GM18873 (cell line): ENCODE data around the gene BICD1.

Experiments
- ATAC-seq: cut with Tn5 transposase; IDR thresholded peaks from one replicate; pipeline ENCODE4 v1.9.1; 2021; ENCODE audit warnings: mild to moderate bottlenecking, moderate library complexity, moderate number of reproducible peaks; ENCODE audit not compliant: unreplicated experiment, low FRiP score

The BICD1 gene

DNA sequence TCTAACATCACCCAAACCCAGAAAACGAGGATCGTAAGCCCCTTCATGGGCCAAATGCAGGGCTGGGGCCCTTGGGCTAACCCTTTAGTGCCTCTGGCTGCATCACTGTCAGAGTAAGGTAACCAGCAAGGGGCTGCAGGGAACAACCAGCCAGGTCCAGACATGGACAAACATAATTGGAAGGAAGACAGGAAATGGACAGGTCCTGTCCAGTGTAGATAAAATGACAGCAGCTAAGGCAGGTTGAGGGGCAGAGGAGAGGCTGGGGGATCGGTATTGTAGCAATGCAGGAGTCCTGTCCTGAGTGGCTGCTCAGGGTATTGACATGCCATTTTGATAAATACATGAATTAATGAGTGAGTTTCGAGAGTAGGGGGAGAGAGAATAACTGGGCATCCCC lies 29.8 kb downstream of the BICD1 start:
- no peak for ATAC-seq

DNA sequence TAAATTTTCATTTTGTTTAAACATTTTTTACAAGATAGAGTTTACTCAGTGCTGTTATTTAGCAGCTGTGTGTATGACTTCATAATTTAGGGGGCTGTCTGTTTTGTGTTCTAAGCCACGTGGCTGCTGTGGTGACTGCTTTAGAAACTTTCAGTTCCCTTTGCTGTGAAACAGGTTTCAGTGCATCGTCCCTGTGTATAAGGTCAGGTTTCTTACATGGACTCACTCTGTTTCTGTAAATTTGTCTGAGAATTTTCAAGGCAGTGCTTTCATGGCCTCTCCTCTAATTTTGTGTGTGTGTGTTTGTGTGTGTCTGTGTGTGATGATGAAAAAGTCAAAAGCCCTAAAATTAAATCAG lies 32.4 kb downstream of the BICD1 start:
- peak; percentile 90 for ATAC-seq

DNA sequence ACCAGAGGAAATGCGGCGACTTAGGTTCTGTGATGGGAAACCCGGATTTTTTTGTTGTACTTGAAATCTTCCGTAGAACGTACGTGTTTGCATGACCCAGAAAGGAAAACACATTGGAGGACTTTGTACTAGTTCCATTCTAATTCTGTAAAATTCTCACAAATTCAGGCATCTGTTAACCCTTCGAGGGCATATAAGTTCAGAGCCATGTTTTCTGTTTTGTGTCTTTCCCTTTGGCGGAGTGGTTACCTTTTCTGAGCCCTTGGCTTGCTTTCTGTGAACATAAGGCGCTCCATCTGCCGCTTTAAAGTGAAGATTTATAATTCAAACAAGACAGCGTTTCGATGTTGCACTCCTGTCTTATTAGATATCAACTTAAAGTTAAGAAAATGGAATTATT lies 34.2 kb downstream of the BICD1 start:
- ATAC-seq = no peak

DNA sequence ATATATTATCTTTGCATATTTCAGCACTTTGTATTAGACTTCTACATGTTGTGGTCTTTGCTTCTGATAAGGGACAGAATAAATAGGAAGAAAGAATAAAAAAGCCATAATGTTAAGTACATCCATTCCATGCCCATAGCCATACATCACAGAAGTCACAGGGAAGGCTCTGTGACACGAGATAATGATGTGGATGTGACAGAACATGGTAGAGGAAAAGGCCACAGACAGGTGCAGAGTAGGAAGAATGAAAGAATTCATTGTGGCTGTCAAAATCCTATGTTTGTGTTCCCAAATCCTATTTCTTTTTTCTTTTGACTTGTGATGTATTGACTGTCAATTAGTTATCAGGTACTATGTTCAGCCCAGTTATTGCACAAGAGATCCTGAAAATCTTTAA lies 38.4 kb downstream of the BICD1 start:
- no peak for ATAC-seq

DNA sequence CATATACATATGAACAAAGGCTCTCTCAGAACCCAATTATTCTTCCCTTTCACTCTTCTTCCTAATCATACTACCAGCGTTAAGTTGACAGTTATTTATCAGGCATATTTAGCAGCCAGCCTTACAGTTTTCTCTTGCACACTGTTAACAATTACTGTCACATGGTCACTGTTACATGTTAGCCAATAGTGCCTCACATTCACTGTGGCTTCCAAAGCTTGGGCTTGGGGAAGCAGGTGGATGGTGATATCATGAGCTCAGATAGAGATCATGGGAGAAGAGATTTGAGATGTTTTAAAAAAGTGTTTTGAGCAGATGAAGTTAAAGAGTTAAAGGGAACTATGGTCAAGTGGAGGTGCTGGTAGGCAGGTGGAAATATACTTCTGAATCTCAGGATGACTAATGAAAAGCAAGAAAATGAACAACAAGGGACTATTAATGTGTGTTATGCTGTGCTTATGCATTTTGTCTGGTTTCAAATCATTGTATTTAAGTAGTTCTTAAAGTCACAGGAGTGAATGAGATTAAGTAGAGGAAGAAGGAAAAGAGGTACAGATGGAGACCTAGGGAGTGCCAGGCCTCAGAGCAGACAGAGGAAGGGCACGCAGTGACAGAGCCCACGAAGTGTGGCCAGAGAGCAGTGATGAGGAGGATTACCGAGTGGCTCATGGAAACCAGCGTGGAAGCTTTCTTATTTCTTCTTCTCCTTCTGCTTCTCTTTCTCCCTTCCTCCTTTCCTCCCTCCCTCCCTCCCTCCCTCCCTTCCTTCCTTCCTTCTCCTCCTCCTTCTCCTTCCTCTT lies 39.6 kb downstream of the BICD1 start:
- ATAC-seq = peak; percentile 76

DNA sequence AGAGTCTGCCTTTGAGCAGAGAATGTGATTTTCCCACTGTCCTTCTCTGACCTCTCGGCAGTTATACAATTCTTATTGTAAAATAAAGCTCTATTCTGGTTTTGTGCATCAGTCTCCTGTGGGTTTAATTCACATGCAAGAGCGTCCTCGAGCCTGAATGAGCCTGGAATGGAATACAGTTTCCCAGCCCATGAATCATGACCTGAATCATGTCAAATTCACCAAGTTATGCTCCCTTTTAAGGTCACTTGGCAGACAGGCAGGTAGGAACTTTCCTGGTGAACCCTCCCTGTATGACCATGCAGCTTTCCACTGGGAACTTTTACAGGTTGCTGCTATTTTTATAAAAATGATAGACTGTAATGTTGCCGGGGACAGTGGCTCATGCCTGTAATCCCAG lies 41.7 kb downstream of the BICD1 start:
- no peak for ATAC-seq

DNA sequence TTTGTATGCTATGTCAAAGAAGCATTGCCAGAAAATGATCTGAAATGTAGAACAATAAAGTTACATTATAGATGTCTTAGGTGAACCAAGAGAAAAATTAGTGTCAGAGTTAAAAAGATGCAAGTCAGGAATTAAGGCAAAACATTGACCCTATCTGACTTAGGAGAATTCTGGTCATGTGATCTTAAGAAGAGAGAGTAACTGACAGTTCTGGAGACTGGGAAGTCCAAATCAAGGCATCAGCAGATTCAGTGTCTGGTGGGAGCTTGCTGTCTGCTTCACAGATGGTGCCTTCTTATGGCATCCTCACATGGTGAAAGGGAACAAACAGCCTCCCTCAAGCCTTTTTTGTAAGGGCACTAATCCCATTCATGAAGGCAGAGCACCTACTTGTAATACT lies 42.8 kb downstream of the BICD1 start:
- ATAC-seq = no peak

DNA sequence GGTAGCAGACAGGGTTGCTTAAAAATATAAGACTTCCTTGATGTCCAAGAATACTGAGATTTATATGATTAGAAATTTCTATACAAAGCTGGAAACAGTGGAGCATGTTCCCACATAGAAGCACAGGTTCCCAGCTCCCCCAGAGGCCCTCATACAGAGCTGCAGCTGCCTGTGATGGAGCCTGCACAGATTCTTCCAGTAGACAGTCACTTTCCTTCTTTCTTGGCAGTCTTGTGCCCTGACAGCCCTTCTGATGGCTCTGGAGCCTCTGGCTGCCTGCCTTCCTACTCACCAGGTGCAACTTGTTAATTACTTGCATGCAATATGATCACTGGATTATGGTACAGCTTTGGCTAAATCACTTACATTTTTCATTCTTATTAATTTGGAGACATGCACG lies 44.4 kb downstream of the BICD1 start:
- no peak for ATAC-seq

DNA sequence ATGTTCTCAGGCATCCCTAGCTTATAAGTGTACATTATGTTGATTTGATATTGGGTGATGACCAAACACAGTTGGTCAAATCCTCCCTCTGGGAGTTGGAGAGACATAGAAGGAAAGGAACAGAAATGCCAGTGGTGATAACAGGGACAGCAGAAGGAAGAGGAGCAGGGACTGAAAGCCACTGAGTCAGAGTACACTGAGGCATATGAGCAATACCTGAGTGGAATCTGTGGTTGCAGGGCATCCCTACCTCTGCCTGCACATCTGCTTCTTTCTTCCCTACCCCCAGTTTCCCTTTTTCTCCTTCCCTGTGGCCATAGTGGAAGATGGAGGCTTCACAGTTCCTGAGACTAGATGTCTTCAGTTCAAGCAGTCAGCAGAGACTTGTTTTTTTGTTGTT lies 44.9 kb downstream of the BICD1 start:
- ATAC-seq = no peak

DNA sequence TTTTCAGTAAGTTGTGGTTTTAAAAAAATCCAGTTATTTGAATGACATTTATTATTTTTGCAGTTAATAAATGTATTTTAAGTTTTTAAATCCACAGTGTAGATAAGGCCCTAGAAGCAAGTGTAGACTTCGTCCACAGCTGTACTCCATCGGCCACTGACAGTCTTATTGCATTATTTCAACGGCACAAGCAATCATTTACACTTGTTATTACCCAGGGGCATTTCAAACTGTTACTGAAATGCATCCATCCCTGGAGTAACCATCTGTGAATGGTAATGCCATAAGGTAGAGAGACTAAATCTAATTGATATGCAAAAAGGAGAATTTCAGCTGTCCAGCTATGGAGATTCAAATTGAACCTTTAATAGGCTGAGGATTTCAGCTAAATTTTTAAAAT lies 48.4 kb downstream of the BICD1 start:
- ATAC-seq = no peak

DNA sequence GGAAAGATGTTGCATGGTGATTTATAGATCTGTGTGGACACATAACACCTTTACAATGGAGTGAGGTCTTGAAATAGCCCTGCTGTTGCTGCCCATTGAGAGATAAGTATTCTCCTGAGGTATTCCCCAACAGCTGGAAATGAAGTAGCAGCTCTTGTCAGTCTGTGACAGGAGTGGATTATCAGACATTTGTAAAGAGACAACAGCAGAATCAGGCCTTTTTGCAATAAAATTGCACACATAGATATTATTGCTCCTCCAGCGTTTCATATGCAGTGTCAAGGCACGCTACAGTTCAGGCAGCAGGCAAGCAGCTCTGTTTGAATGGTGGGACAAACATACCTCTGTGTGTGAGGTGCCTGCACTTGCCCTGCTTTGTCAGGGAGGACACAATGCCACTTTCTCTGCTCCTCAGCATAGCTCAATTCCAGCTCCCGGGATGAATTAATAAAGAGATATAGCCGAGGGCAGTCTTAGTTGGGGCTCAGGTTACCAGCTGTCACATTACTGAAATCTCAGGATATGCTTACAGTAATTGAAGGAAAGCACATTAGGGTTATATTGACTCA lies 49.4 kb downstream of the BICD1 start:
- no peak for ATAC-seq

DNA sequence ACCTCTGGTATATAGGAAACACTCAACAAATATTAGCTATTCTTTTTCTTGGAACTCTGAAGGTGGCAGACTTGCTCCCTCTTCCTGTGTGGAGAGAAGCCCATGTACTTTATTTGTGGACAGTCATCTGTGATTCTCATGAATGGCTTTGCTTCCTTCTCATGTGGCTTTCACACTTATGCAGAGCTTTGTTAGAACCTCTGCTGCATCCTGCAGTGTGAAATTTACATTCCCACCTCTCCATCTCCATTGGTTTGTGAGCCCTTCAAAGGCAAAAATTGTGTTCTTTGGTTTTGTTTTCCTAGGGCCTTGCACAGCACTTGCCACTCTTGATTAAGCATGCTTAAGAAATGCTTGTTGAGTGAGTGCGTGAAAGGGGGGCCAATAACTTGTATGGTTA lies 51.9 kb downstream of the BICD1 start:
- ATAC-seq = no peak

DNA sequence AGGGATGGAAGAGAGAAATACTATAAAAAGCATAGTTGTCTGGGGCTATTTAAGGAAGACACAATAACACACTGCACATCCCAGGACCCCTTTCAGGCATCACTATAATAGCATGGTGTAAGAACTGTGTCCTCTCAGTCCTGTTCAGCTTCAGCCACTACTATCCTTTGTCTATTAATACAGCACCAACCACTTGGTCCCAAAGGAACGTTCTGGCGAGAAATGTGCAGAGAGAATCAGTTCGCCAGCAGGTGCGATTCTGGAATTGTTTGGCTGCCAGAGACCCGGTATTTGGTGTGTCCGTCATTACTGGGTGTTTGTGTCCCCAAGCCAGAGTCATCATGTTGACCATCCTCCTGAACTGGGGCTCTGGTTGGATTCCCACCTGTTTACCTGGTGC lies 52.7 kb downstream of the BICD1 start:
- no peak for ATAC-seq

DNA sequence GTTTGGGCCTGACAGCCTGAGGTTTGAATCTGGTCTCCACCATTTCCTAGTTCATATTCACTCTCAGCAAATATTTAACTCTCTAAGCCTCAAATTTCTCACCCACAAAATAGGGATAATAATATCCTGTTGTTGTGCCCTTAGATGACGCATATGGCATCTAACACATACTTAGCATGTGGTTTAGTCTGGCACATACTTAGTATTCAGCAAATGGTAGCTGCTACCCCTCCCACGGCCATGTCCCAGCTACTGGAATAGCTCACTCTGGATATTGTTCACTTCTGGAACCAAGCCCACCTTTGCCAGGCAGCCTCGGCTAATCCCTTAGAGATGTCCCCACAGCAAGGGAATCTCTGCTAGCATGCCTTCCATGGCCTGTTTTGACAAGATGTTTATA lies 53.3 kb downstream of the BICD1 start:
- ATAC-seq = no peak

DNA sequence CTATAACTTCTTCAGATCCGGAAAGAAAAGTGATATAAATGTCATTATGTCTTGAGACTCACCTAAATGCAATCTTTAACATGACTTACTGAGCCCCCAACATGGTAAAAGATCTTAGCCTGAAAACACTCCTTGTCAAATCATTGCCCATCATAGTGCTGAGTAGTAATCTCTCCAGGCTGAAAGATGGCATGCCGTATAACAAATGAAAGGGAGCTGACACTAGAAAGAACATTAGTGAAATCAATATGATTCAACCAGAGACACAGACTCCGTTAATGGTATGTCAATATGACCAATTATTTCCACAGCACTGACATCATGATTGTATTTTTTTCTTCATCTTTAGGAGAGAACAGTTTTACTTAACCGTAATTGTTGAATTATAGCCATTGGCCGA lies 54.4 kb downstream of the BICD1 start:
- no peak for ATAC-seq

DNA sequence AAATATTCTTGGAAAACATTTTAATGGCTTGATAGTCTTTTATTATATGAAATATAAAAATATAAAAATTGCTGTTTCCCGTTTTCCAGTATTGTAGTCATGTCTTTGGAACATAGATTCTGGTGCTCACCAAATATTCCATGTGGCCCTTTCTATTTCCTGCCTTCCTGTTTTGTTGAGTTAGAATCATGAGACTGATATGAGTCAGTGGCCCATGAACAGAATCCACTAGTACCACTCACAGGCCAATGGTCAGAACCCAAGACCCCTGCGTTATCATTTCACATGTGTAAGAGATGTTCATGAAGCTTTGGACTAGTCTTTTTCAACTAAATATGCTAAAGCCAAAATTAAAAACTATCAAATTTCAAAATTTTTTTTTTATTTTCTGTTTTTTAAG lies 56.9 kb downstream of the BICD1 start:
- no peak for ATAC-seq

DNA sequence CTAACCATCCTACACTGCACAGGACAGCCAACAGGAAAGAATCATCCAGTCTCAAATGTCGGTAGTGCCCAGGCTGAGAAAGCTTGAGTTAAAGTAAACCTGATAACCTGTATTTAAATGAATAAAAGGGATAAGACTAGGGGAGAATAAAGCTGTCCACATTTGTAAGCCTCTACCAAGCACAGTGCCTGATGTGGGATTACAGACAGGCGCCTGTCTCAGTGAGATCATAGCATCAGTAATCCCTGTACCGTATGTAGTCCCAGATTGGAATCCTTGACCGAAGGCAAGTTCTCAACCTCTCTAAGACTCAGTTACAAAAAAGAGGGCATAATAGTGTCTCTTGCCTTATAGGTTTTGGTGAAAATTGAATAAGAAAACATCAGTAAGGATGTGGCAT lies 59.9 kb downstream of the BICD1 start:
- ATAC-seq = no peak

DNA sequence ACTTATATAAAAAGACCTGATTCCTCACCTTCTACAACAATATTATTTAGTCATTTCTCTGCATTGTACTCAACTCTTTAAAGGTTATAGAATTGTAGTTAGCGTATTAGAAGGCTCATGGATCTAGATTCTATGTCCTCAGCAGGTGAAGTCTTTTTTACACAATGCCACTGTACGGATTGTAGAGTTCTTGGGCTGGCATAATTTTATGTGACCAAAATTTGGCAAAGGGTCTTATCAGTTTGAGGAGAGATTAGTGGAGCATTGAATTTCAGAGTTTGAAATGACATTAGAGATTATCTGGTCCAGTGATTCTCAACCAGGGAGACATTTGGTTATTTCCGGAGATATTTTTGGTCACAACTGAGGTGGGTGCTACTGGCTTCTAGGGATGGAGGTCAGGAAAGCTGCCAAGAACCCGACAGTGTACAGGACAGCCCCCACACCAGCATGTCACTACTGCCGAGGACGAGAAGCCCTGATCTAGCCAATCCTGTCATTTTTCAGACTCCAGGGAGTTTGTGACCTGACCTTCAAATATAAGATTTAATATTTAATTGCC lies 63.9 kb downstream of the BICD1 start:
- ATAC-seq = no peak

DNA sequence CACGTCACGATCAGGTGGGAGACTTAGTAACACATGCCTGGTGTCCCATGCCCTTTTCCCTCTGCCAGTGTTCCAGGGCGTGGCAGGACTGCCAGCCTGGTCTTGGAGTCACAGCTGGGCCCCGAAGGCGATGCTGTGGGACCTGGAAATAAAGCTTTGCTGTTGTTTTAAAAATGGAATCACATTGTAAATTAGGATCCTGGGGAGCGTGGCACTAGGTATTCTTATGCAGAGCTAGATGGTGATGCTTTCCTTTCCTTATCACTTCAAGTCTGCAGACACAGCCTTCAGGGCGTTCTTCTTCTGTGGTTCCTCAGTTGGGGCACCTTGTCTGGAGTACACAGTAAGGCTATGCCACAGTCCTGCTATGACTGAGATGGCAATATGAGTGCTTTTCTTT lies 64.6 kb downstream of the BICD1 start:
- ATAC-seq = no peak

DNA sequence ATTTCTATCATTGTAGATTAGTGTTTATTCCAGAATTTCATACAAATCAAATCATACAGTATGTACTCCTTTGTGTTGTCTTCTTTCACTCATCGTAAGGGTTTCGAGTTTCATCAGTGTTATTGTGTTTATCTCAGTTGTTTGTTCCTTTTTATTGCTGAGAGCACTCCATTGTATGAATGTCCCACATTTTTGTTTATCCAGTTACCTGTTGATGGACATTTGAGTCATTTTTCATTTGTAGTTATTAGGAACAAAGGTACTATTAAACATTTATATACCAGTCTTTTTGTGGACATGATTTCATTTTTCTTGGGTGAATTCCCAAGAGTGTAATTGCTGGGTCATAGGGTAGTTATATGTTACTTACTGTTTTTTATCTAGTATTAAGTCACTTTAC lies 70.0 kb downstream of the BICD1 start:
- ATAC-seq = no peak

DNA sequence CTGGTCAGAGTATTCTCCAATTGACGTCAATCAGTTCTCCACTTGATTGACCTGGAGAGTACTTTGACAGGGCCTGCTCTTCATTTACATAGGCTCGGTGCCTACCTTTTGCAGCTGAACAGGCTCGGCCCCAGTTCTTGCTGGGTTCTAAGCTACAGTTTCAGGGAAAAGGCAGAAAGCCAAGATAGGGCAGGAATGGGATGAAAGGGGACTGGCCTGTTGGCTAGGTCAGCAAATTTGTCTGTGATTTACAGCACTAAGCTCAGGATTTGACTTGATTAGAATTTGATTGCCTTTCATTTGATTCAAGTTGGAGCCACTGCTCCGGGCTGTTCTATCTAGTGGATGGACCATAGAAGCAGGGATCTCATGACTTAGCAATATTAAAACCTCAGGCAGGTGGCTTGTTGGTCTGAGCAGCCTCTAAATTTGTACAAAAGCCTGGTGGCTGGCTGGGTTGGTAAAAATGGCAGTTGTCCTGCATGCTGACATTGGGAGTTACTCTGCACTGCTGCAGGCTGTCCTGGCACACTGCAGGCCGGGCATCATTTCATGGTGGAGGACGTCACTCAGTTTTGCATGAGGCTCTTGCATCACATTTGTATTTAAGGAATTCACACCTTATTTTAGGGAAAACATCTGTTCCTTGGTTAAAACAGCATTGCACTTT lies 71.8 kb downstream of the BICD1 start:
- ATAC-seq = no peak

DNA sequence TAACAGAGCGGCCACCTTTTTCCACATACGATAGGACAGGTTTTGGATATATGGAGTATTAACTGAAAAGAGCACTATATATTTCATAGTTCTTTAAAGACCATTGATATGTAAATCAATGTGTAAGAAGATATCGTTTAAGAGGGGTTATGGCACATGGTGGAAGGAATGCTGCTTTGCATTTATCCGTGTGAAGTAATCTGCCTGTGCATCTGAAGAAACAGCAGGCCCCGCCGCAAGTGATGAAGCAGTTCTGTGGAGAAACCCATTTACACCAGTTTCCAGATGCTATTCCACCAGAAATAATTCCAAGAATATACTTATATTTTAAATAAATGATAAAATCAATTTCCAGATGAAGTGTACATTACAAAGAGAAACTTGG lies 72.4 kb downstream of the BICD1 start:
- no peak for ATAC-seq
